GM19397 (cell line): Measurements from ENCODE around the gene MAD1L1.

Experiments
- ATAC-seq: cut with Tn5 transposase; IDR thresholded peaks from one replicate; pipeline ENCODE4 v1.9.1; 2021; ENCODE audit warnings: mild to moderate bottlenecking, moderate library complexity; ENCODE audit not compliant: unreplicated experiment

The MAD1L1 gene

DNA sequence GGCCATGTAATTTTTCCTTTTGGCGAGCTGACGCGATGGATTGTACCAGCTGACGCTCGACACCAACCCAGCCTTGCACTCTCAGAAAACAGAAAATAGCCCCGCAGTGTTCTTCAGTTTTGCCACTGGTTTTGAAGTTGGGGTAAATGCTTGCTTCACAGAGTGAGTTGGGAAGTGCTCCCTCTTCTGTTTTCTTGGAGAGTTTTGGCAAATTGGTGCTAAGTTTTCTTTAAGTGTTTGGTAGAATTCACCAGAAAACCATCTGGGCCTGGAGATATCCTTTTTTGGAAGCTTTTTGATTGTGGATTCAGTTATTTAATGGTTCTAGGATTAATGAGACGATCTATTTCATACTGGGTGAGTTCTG lies 309.9 kb downstream of the MAD1L1 start:
- ATAC-seq: no peak

DNA sequence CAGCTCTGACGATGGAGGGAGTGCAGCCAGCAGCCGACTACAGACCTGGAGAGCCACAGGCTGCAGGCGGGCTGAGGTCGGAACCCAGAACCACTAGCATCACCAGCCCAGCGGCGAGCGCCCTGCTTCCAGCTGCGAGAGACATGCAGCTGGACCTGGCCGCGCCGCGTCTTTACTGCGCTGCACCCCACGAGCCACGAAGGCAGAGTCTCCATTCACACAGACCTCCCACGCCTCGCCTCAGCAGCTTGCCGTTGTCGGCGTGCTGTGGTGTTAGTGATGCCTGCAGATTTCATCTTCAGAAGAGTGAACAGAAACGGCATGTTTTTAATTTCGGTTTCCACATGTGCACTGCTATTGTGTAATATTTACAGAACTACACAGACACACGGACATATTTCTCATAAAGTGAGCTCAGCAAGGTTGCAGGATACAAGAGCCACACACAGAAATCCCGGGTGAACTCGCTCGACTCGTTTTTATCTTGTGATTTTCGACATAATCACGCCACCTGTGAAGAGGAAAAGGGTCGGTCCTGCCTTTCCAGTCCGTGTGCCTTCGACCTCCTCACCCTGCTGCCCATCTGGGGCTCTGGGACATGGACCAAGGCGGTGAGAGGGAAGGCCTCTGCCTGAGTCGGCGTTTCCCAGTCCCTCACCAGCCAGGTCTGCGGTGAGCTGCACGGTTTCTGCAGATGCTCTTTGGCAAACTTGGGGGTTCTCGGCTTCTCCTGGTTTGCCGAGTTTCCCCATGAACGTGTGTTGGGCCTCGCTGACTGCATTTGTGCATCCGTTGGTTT lies 310.5 kb downstream of the MAD1L1 start:
- no peak for ATAC-seq

DNA sequence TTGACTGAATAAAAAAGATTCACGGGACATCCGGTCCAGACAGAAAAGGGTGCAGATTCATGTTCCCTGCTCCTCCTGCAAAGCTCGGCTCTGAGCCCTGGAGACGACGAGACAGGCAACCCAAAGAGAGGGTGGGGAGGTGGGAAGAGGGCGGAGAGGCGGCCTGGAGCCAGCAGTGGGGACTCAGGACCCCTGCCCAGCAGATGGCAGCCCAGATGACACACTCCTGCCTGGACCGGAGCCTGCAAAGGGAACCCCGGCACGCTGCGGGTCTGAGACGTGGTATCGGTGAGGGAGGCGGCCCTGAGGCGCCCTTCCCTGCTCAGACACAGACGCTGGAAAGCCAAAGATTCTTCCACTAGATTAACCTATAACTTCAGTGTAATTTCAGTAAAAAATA lies 311.9 kb downstream of the MAD1L1 start:
- ATAC-seq: no peak

DNA sequence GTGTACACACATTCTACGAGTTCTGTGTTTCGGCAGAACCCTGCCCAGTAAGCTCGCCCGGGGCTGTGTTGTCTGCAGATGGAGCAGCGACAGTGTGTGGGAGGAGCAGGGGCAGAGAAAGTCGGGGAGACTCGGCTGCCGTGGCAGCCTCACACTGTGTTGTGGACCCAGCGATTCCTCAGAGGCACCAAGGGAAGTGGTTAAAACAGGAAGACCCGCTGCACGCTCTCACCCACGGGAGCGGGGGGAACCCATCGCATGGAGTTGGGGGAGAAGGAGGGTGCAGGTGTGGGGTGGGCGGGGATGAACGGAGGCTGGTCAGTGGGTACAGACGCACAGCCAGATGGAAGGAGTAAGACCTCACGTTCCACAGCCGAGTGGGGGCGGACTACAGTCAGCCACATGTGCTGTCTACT lies 312.5 kb downstream of the MAD1L1 start:
- ATAC-seq: no peak

DNA sequence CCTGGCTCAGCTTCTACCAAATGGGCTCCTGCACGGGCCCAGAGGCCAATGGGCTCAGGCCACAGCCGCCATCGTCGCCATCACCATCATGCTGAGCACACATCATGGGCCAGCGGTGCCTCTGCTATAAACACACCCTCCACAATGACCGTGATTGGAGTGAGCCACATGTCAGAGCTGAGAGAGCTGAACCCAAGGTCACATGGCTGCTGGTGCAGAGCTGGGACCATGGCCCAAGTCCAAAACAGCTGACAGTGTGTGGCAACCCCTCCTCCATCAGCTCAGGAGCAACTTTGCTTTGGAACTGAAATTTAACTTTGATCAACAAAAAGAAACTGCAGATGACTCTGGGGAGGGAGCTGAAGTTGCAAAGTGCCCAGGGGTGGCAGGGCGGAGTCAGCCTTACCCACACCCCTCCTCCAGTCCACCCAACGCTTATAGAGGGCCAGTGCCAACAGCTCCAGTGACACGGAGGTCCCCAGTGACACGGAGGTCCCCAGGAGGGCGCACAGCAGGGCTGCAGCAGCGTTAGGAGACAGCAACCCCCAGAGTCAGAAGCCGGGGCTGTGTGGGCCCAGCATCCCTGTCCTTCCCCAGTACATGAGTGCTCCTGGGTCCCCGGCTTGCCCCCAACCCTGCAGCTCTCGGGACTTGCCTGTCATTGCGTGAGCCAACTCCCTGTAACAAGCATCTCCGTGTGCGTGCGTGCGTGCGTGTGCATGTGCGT lies 313.0 kb downstream of the MAD1L1 start:
- no peak for ATAC-seq

DNA sequence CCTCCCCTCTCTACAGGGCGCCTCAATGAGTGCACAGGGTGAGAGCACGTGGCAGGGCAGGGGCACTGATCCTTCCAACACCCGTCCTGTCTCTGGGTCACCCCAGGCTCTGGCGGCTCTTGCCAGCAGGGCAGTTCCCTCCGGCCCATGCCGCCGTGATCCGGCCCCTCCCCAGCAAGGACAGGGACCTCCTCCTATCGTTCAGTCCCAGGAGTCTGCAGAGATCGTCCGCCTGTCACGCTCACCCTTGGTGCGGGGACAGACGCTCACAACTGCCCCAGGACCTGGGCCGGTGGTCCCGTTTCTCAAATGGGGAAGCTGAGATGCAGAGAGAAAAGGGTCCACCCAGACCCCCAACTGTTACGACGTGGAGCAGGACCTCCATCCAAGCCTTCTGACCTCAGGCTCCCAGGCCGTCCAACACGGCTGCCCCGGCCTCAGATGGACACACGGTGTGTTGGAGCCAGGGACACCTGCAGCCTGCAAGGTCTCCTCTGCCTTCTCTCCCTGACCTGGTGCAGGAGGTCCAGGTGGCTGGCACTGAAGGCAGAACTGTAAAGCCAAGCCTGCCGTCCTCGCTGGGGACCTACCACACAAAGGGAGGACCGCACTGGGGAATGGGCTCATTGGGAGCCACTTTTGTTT lies 313.7 kb downstream of the MAD1L1 start:
- no peak for ATAC-seq

DNA sequence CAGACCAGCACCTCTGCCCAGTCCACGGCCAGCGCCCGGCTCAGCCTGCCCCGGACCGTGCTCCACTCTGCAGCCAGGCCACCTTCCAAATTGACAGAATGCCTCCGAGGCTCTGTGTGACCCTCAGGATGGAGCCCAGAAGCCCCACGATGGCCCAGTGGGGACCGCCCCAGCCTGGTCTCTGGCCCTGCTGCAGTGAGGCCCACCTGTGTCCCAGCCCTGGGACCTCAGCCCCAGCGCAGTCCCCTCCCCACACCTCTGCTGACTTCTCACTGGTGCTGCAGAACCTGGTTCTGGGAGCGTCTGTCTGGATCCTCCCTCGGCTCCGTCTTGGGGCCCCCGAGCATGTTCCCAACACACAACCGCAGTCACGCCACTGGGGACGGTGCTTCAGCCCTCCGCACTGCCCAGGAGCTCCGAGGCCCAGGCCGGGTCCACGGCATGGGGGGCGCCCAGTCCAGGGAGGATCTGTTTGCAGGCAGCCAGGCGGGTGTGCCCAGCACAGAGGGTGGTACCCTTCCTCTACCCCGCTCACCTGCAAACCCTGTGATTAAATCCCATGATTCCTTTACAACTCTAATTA lies 314.6 kb downstream of the MAD1L1 start:
- no peak for ATAC-seq

DNA sequence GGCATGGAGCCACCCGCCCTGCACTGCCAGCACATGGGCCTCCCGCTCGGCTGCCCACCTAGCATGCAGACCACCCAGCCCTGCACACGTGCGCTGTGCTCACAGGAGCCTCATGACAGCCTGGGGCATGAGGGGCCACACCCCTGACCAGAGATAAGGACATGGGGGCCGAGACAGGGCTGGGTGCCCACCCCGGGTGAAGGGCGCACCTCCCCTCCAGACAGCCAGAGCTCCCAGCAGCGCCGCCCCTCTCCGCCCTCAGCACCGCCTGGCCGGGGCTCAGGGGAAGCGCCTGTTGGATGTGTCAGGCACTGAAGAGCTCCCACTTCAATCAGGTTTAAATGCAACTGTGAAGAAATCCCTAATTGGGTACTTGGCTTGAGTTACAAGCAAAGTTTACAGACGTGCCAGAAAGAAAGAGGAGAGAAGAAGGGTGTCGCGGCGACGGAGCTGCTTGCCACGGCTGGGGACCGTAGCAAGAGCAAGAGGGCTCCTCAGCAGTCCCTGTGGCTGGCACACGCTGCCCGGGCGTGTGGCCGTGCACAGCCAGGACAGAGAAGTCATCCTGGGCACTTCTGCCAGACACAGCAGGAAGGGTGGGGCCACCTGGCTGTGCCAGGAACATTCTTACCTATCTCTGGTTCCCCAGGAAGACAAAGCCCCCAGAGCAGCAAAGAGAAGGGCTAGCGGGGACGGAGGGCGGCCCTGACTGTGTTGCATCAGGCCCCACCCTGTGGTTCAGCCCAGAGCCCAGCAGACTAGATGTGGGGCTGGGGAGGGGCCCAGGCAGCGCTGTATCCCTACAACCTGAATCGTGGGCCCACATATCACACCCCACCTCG lies 315.3 kb downstream of the MAD1L1 start:
- no peak for ATAC-seq

DNA sequence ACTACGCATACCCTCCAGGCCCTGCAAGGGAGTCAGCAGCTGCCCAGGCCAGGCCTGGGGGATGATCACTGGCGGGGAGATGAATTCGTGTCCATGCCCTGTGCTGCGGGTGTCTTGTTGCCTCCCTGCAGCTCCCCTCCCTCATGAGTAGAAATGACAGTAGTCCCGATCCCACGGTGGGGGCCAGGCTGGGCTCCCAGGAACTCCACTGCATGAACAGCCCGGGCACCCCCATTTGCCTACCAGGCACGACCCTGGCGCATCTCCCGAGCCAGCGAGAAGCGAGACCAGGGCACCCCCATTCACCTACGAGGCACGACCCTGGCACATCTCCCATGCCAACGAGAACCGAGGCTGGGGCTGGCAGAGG lies 316.2 kb downstream of the MAD1L1 start:
- no peak for ATAC-seq

DNA sequence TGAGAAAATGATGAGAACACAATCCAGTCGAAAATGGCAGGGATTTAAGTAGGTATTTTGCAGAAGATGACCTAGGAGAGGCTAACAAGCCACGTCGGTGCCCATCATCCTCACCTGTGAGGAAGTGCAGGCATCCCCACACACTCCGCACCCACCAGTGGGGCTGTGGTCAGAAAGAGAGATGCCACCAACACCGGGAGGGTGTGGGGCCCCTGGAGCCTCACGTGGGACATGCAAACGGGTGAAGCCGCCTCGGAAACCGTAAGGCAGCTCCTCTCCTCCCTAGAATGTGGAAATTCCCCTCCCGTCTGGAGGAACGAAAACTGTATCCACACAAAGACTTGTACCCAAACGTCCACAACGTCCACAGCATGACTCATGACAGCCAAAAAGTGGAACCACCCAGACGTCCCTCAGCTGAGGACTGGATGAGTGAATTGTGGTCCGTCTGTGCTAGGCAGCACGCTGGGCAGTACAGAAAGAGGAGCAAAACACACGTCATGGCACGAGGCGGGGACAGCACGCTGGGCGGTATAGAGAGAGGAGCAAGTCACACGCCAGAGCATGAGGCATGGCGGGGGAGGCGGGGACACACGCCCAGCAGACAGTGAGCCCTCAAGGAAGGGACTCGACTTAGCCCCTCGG lies 316.7 kb downstream of the MAD1L1 start:
- ATAC-seq: no peak

DNA sequence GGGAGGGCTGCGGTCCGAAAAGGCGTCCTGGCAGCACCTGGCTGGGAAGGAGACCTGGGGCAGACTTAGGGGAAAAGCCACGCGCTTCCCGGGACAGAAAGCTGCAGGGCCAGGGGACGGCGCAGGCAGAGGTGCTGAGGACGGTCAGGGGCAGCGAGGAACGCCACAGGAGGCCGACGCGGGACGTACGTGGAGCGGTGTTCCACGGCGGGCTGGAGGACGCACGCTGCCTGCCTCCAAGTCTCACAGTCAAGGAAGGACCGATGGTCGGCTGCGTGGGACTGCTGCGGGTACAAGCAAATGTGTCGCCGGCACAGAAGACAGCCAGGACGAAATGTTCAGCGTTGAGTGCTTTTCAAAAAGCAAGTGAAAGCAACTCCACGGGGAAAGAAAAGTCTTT lies 317.4 kb downstream of the MAD1L1 start:
- ATAC-seq: no peak

DNA sequence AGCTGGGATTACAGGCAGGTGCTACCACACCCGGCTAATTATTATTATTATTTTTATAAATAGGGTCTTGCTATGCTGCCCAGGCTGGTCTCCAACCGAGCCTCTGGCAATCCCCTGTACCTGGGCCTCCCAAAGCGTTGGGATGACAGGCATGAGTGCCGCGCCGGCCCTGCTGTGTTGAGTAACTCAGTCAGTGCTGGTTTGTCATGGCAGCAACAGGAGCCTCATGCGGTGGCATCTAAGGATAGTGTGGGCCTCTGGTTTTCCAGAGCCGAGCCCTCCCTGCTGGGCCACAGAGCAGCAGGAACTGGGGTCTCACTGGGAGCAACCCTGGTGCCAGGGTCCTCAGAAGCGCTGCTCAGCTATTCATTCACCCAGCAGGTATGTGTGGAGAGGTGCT lies 318.0 kb downstream of the MAD1L1 start:
- no peak for ATAC-seq

DNA sequence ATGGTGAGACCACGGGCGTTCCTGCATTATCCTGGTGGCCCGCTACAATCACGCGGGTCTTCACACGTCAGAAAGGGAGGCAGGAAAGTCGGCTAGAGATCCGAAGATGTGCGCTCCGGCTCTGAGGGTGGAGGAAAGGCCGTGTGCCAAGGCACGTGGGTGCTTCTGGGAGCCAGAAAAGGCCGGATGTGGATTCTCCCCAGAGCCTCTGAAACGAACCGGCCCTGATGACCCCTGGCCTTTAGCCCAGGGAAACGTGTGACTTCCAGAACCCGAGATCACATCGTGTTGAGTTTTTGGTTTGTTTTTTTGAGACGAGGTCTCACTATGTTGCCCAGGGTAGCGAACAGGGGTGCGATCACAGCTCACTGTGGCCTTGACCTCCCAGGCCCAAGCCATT lies 318.4 kb downstream of the MAD1L1 start:
- ATAC-seq: no peak

DNA sequence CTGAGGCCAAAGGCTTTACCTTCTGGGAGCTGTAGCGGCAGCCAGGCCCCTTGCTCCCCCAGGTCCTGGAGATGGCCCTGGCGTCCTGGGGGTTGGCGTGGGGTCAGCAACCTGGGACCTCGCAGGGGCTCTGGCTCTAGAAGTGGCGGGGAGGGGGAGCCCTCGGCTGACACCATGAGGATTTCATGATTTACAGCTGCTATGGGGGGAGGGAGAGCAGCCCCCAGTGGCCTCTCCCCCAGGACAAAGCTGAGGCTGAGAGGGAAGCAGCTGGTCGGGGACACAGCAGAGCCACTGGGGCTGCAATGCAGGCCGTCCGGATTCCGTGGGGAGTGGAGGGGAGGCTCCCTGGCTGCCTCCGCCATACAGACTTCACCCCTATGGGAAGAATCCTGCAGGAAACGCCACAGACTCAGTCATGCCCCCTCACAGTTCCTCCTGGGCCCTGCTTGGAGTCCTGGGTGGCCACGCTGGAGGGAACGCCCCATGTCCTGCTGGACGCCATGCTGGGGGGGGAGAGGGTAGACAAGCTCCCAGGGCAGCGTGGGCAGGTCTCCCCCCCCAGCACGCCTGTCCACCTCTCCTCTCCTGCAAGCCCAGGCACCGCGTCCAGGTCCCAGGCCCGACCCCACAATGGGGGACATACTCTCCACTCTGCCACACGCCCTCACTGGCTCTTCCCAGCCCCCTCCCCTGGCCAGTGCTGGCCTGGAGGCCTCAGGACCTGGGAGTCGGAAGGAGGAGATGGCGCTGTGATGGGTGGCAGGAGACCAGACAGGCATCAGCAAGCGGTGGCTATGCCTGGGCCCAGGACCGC lies 319.1 kb downstream of the MAD1L1 start:
- no peak for ATAC-seq

DNA sequence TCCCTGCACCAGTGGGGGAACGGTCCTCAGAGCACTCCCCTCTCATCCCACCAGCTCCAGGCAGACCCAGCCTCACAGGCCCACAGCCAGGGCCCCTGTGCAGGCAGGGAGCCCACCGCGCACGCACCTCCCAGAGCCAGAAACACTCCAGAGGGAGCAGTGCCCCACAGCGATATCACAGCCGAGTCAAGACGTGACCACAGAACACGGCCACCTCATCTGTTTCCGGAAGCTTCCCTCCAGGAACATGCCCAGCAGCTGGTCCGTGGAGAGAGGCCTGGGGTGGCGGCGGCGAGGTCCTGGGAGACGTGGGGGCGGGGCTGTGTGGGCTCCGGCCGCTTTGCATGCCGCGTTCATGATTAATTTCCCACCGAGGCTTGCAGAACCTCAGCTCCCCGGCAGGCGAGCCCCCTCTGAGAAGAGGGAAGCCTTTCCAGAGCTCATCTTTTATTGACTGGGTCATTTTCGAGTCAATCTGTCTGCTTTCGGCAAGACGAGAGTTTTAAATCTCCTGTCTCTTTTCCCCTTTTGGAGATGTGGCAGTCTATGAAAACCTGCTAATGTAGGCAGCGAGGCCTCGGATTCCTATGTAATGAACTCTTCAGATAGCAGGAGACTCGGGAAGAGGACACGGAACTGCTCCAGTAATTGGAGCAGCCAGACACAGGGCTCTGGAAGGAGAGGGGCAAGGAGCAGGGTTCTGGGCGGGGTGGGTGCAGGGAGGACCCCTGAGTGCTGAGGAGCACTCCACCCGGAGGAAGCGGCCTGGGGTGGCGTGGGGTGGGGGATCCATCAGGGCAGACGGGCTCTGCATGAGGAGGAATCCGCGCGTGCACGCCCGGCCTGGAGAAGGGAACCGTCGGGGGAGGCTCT lies 319.9 kb downstream of the MAD1L1 start:
- ATAC-seq: no peak

DNA sequence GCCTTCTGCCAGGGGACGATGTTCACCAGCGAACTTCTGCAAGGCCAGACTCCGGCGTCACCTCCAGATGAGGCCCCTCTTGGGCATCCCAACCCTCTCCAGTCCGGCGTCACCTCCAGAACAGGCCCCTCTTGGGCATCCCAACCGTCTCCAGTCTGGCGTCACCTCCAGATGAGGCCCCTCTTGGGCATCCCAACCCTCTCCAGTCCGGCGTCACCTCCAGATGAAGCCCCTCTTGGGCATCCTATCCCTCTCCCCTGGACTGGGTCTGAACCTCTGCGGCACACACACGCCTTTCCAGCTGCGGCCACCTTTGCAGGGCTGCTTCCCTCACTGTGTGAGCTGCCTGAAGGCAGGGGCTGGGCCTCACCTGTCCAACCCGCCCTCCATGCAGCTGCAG lies 321.2 kb downstream of the MAD1L1 start:
- no peak for ATAC-seq

DNA sequence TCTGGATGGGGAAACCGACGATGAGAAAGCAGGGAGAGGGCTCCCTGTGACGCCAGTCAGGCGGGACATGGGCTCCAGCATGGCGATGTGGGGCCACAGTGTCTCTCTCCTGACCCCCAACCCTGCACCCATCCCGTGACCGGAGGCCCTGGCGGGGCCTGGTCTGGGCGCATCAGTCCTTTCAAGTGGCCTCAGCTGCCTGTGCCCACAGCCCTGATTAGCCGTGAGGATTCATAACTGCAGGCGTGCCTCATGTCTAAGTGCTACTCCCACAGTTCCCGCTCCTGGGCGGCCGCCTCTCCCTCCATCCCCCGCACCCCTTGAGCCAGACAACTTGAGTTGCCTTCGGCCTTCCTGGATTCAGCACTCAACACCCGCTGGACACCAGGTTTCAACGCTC lies 321.9 kb downstream of the MAD1L1 start:
- no peak for ATAC-seq

DNA sequence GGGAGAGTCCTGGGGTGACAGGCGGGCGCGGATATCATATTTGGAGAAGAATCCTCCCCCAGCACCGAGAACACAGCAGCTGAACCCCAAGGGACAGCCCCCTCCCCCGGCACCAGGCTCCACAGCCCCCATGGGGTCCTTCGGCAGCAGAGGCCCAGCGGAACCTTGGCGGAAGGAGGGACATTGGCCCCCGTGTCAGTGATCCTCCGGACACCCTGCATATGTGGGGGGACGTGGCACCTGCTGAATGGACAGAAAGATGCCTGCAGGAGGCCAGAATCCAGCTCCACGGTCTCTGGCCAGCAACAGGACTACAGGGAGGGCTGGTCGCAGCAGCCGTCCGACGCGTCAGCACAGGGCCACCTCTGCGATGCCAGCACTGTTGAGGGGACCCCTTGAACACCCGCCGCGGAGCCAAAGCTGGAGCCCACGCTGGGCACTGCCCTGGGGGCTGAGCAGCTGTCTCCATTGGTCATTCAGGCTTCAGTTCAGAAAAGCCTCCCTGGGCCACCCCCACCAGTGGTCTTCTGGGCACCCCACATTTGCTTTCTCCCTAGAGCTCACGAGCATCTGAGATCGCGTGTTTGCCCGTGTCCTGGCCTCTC lies 322.6 kb downstream of the MAD1L1 start:
- no peak for ATAC-seq
